Measurements from ENCODE around the gene OPA1.
A peak's percentile ranks its signal among the peaks of the same experiment; 100 is the strongest.

The OPA1 gene
- total RNA-seq: 119 to 228 (median 149) reads per million in 3 experiments

- DNase-seq: peak; percentile 82
Observed at GRCh38 chr3:193592841-193593667, at the start of gene OPA1. Gene OPA1 (plus strand): TSS chr3:193593208. CDS start chr3:193593378, 170 bp downstream.

- DNase-seq: no peak
Observed at GRCh38 chr3:193544289-193544688, 48.7 kb upstream of the OPA1 start.

- no peak for DNase-seq
Observed at GRCh38 chr3:193545304-193545703, 47.7 kb upstream of the OPA1 start.

- no peak for DNase-seq
Observed at GRCh38 chr3:193546129-193546528, 46.9 kb upstream of the OPA1 start.

- no peak for DNase-seq
Observed at GRCh38 chr3:193548406-193548805, 44.6 kb upstream of the OPA1 start.

- DNase-seq: no peak
Observed at GRCh38 chr3:193552923-193553322, 40.1 kb upstream of the OPA1 start.

- DNase-seq: no peak
Observed at GRCh38 chr3:193553586-193553985, 39.4 kb upstream of the OPA1 start.

GRCh38 chr3:193554811-193555210 lies 38.2 kb upstream of the OPA1 start, which contains the start of gene ATP13A4:
Gene ATP13A4 (minus strand): TSS chr3:193554895. CDS start chr3:193554799, 96 bp downstream.
- DNase-seq: no peak

GRCh38 chr3:193556841-193557240 lies 36.2 kb upstream of the OPA1 start:
- no peak for DNase-seq

- DNase-seq: no peak
Observed at GRCh38 chr3:193559100-193559499, 33.9 kb upstream of the OPA1 start.

- no peak for DNase-seq
Observed at GRCh38 chr3:193560091-193560490, 32.9 kb upstream of the OPA1 start.

- DNase-seq: no peak
Observed at GRCh38 chr3:193560870-193561269, 32.1 kb upstream of the OPA1 start.

- no peak for DNase-seq
Observed at GRCh38 chr3:193563426-193563825, 29.6 kb upstream of the OPA1 start.

GRCh38 chr3:193564012-193564411 lies 29.0 kb upstream of the OPA1 start:
- DNase-seq: no peak

GRCh38 chr3:193569119-193569518 lies 23.9 kb upstream of the OPA1 start:
- no peak for DNase-seq

GRCh38 chr3:193572426-193572908 lies 20.5 kb upstream of the OPA1 start:
- peak; percentile 9 for DNase-seq

GRCh38 chr3:193573403-193574191 lies 19.4 kb upstream of the OPA1 start:
- no peak for DNase-seq

- no peak for DNase-seq
Observed at GRCh38 chr3:193574488-193575070, 18.4 kb upstream of the OPA1 start.

GRCh38 chr3:193585530-193585929 lies 7.5 kb upstream of the OPA1 start:
- no peak for DNase-seq

- no peak for DNase-seq
Observed at GRCh38 chr3:193586526-193586925, 6.5 kb upstream of the OPA1 start.

GRCh38 chr3:193589129-193589528 lies 3.9 kb upstream of the OPA1 start:
- DNase-seq: no peak

GRCh38 chr3:193589616-193590015 lies 3.4 kb upstream of the OPA1 start:
- no peak for DNase-seq

Data from central memory CD4-positive, alpha-beta T cell (primary cell).